ENCODE data around the gene NPTXR.

Gene NPTXR

DNA sequence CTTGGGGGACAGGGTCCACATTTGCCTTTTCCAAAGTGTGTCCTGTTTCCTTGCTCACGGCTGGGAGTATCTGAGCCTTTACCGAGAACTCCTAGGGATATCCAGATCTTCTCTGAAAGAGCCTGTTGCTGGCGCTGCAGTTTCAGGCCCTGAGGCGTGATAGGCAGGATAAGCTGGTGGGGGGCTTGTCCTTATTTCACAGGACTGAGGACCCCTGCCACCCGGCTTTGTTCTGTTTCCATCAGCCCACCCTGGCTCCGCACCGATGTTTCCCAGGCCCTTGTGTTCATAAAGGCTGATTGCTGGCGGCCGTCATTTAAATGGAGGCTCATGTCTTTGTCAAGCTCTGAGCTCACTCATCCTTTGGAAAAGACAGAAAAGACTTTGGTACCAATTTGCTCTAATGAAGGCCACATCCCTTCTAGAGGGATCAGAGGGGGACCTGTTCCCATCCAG, 9.4 kb upstream of the NPTXR start:
- no peak for DNase-seq

DNA sequence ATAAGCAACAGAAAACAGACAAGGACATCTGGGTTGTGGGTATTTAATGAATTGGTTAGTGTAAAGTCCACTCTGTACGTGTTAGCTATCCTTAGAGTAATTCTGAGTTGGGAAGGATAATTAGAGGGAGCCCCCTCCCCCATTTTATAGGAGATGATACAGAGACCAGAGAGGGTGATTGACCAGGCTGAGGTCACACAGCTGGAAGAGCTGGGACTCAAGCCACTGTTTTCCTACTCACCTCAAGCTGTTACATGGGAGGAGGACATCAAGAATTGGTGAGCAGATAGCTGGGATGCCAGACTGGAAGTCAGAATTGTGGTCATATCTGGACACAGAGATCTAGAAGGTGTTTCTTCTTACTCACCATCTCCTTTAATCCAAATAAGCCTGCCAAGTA, 8.7 kb upstream of the NPTXR start:
- no peak for DNase-seq

DNA sequence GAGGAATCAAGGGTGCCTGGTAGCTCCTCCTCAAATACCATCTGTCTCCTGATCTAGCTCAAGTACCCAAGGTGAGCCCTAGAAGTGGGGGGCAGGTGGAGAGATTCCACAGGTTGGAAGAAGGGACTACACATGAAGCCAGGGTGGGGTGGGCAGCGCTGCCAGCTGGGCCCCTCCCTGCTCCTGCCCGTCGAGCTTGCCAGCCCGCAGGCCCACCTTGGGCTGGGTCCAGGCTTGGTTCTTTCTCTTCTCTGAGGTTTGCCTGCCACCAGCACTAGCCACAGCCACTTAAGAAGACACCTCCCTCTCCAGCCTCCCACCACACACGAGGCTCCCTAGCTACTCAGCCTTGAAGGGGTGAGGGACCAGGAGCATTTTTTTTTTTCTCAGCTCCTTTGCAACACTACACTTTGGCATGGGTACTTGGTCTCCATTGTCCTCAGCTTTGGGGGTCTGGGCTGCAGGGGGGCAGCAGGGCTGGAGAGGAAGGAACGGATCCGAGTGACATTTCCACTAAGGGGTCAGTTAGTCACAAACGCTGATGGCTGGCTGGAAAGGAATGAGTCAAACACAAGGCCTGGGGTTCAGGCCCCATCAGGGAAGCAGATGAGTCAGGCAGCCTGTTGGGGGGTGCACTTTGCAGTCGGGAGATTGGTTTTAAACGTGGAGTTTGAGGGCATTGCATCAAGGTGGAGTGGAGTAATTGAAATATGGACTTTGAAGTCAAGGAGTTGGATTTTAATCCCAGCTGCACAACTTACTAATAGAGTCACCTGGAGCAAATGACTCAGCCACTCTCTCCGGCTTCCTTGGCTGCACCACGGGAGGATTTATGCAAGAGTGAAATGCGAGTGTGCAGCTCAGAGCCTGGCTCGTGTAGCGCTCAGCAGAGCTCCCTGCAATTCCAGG, 7.4 kb upstream of the NPTXR start:
- peak in 3 of 56 donors; percentile 23 to 40 (median 35) for DNase-seq

DNA sequence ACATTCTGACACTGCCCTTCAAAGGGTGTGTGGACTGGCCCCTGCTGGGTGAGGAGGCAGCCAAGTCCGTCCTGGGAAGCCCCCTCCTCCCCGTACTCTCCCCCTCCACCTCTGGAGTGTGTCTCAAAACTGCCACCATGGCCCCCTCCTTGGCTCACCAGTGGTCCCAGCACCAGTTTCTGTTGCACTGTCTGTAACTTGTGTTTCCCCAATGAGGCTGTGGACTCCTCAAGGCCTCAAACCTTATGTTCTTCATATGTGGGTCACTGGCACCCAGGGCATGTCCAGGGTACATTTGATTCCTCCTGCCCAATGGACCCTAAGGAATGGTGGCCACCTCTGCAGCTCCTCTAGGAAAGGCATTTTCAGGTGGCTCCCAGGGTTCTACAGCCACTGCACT, 6.6 kb upstream of the NPTXR start:
- no peak for DNase-seq

DNA sequence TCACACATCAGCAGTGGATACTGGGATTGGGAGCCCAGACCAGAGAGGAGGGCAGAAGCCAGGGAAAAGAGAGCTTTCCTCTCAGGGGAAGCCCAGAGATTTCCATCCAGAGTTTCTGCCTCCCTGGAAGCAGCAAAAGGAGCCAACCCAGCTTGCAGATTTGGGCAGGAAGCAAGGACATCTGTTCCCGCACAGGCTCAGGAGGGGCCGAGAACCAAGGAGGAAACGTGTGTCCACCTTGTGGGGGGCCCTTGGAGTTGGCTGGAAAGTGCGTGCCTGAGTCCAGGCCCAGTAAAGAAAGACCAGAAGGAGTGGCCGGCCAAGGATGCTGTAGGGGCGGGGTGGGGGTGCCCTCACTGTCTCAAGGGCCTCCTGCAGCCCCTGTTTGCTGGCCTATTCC, 6.0 kb upstream of the NPTXR start:
- DNase-seq = no peak

DNA sequence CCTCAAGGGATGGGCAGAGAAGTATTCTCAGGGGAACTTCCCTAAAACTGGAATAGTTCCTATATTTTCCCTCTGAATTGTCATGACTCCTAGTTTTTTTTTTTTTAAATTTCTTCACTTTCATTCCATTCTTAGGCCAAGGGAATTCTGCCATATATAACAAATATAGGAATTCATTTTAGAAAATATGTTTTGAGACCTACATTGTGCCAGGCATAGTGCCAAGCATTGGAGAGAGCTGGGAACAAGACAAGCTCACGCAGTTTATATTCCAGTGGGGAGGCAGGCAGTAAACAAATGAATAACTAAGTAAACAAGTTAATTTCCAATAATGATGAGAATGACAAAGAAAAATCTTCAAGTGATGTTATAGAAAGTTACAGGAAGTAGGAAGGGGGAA, 2.6 kb upstream of the NPTXR start:
- DNase-seq = no peak

DNA sequence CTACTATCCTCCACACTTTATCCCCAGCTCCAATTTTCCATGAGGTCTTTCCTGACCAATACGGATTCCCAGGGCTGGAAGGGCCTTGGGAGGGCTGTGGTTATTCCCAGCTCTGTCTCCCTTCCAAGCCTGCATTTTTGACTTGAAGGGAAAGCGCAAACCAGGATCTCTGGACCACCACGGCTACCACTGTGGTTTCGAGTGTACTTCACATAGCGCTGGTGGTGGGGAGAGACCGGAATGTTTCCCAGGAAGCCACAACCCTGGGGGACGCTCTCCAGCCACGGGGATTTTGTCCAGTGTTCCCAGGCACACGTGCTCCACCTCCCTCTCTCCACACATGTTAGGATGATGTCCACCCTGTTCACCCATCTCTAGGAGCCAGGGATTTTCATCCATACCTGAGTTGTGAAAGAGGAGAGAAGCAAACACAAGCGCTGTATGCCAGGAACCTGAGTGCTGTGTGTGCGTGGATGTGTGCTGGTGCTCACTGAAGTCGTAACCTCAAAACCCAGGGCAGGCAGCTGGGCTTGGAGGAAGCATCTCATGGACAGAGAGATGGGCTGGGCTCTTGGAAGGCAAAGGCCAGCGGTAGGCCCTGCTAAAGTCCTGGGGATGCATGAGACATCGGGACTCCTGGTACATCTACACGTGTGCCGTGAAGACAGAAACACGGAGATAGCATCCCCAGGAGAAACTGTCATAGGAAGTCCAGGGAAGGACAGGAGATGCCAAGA, 1.3 kb upstream of the NPTXR start:
- DNase-seq = no peak

DNA sequence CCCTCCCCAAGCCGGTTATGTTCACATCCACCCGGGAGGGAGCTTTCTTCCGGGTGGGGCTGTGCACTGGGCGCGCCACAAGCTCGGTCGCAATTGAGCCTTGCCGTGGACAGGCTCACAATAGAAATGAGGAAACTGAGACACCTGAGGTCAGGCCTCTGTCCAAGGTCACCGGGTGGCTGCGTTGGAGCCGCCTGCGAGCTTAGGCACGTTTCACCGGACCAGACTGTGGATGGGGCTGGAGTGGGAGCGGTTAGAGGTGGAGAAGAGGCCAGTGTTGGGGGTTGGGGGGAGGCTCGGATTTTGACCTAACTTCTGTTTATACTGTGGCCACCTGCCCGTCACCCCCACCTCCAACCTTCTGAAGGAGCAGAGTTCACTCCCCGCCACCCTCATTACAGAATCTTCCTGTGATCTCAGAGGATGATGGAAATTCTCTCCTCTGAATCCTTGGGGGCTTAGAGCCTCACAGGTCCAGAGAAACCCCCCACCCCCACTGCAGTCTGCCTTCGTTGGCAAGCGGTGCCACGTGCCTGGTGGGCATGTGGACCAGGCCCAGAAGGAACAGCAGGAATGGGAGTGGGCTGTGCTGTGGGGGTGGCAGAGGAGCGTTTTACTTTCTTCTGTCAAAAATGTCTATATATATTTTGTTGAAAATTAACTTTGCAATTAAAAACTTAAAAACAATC, 631 bp upstream of the NPTXR start:
- DNase-seq = no peak

DNA sequence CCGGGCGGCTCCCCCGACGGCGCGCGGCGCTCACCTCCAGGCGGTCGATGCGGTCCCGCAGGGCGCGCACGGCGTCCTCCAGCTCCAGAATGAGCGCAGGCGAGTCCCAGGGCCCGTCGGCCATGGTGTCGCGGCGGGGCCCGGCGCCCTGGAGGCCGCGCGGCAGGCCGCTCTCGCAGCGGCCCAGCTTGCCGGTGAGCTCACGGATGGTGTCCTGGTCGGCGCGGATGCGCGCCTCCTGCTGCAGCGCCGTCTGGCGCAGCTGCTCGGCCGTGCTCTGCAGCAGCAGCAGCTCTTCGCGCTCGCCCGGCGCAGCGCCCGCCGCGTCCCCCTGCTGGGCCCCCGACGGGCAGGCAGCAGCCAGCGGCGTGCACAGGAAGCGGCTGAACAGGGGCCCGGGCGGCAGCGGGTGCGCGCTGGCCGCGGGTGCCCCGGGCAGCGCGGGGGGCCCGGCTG, 599 bp downstream of the NPTXR start:
- peak in 19 of 56 donors; percentile 32 to 70 (median 46) for DNase-seq

DNA sequence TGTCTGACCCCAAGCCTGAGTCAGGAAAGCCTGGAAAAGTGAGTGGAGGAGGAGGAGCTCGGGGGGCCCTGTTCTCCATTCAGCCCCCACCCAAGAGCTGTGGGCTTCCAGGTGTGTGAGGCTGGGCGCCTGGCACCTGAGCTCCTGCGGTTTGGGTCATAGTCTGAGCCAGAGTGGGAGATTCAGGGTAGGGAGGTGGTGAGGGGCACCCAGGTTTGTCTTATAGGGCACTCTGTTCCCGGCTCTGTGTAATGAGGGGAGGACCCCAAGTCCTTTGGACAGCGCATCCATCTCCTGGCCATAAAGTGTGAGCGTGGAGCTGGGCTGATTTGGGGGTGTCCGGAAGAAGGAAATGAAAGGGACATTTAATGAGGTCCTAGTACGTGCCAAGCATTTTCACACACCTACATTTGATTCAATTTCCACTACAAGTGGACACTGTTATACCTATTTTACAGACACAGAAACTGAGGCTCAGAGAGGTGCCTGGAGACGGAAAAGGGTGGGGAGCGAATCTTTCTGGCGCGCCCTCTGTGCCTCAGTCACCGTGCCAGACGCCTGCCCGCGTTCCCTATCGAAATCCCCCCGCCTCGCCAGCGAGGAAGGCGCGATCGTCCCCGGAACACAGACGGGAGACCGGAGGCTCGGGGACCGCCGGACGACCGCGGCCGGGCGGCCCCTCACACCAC, 1.2 kb downstream of the NPTXR start:
- DNase-seq = no peak

DNA sequence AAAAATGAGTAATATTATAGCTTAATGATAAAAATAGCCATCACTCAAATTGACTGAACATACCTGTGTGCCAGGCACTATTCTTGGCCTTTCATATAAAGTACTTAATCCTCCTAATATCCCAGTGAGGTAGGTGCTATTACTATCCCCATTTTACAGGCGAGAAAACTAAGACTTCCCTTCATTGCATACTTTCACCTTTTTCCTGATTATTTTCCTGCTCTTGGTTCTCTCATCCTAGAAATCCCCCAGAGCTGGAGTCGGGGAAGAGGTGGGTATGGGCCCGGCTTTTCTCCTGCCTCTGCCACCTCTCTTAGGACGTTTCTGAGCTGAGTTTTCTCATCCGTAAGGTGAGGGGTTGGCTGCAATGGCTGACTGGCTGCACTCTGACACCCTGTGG, 2.2 kb downstream of the NPTXR start:
- no peak for DNase-seq

DNA sequence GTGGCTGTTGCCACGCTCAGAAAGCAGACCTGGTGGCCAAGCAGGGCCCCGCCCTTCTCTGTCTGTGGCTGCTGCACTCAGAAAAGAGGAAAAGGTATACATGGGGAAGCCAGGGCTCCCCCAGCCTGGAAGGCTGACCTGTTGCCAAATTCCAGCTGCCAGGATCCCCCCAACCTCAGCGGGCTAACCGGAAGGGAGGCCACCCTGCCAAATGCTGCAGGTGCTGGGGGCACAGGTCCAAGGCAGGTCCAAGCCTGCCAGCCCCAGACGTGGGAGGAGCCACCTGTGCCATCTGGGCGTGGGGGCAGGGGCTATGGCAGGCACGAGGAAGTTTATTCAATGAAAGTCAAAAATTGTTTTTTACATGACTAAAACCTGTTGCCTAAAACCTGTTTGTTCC, 2.6 kb downstream of the NPTXR start:
- DNase-seq = no peak

DNA sequence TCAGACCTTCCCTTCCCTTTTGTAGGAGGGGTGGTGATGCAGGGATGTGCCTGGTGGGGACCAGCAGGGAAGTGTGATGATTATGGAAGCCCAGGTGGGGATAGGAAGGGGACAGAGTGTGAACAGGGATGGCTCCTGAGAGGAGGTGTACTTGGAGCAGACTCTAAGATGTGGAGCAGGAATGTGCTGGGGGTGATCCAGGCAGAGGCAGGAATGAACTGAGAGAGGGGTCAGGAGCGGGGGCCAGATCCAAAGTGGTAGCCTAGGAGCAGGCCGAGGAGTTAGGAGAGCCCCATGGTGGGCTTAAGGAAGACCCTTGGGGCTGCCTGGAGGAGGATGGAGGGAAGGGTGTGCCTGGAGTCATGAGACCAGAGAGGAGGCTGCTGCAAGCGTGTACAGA, 3.7 kb downstream of the NPTXR start:
- no peak for DNase-seq

DNA sequence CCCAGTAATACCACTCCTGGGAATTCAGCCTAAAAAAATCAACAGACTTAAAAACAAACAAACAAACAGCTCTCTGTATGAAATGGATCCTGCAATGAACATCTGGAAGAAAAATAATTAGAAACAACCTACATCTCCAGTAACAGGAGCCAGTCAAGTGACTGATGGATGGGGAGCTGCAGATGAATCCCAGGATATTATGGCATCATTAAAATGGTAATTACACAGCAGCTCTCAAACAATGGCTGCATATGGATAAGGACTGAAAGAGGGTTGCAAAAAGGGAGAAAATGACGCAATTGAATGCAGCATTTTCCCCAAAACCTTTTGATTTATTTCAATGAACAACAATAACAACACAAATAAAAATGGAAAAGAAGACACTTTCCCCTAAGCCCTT, 4.1 kb downstream of the NPTXR start:
- DNase-seq = no peak

DNA sequence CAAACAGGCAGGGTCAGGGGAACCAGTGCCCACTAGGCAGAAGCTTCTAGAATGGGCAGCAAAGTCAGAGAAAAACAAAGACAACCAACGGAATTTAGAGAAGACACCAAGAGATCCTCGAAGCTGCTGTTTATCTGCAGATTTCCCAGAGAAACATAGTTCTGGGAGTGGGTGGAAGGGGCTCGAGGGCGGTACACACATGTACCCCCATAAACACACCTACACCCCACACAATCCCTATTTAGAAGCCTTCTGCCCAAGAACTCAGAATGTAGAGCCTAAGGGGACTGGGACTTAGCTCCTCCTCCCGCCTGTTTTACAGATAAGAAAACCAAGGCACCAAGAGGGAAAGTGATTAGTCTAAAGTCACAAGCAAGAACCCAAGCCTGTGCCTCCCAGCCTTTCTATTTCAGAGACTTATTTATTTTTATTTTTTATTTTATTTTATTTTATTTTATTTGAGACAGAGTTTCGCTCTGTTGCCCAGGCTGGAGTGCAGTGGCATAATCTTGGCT, 6.4 kb downstream of the NPTXR start:
- DNase-seq = no peak

DNA sequence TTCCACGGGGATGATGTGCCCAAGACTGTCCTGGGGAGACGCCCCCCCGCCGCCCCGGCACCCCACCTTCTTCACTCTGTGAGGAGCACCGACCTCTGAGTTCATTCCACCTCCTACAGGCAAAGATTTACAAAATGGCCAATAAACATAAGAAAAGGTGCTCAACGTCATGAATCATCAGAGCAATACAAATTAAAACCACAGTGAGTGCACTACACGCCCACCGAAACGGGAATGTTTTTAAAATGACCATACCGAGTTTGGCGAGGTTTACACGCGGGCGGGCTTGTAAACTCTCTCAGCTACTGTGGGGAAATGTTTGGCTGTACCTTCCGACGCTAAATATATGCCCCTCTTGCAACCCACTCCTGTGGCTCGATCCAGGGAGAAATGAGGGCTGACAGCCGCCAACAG, 7.9 kb downstream of the NPTXR start:
- no peak for DNase-seq

DNA sequence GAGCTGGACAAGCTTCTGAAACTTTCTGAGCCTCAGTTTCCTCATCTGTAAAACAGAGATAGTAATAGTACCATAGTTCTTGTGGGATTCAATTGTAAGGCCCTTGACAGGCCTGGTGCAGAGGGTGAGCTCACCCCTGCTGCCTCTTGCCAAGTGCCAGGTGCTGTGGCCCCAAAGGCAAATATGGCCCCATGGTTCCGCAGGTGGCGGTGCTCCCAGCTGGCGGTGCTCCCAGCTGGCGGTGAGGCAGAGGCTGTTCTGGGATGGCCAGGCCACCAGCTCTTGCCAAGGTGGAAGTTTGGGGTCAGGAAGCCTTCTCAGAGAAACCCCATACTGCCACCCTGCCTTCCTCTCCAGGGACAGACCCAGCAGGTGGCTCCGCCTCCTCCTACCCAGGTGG, 8.8 kb downstream of the NPTXR start:
- no peak for DNase-seq

DNA sequence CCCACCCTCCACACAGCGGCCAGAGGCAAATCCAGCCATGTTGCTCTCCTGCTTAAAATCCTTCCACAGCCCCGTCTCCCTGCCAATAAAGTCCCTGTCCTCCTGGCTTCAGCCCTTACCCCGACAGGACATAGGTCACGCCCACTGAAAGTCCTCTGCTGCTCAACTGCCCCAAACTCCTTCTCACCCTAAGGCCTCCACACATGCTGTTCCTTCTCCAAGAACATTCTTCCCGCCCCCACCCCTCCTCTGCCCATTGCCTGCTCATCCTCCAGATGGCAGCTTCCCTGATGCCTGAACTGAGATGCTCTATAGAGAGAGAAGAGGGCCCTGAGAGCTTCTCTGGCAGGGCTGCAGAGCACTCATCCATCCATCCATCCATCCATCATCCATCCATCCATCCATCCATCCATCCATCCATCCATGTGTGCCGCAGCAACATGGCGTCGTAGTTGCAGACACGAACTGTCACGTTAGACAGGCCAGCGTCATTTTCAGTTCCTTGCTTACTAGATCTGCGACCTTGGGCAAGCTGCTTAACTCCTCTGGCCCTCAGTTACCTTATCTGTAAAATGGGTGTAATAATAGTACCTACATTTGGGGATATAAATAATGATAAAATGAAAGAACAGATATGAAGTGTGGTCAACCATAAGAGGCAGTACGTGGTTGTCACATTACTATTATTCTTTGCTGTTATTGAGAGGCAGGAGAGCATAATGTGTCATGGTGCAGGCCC, 9.4 kb downstream of the NPTXR start:
- no peak for DNase-seq

DNA sequence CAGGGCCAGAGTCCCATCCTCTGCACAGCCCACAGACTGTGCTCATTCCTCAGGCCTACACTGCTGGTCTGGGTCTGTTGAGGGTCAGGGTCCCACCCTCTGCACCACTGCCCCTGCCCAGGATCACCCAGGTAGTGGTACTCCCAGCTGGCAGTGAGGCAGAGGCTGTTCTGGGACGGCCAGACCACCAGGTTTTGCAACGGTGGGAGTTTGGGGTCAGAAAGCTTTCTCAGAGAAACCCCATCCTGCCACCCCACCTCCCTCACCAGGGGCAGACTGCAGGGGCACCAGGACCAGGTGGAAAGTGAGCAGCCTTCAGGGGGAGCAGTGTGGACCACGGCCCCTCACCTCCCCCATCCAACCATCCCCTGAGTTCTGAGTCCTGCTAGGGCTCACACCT, 10.8 kb downstream of the NPTXR start:
- DNase-seq = no peak
